Erythroblast (primary cell): ENCODE results near the gene TRPV4.

Source experiments
- GATA1 ChIP-seq: IDR thresholded peaks from 2 replicates; pipeline ENCODE4 v1.6.1; 2011; ENCODE audit warnings: low read depth, mild to moderate bottlenecking, control low read depth, low read length, moderate library complexity
- POLR2A ChIP-seq: IDR thresholded peaks from 2 replicates; pipeline ENCODE4 v1.6.1; 2011; ENCODE audit warnings: mild to moderate bottlenecking, low read length

- no peak for TF ChIP-seq POLR2A
- no peak for TF ChIP-seq GATA1
These were observed 67.8 kb downstream of the TRPV4 start for GRCh38 chr12:109765446-109765810.
